Esophagus squamous epithelium (tissue), 4 donors: ENCODE measurements around the gene CCDC85C.

Source experiments
- CTCF ChIP-seq, 6 experiments: fragments of 450-650 bp in 4 of 6; fragments of 200-600 bp in 2 of 6; sonication (generic) in 2 of 6; IDR thresholded peaks; one replicate each; pipeline ENCODE4 v1.5.1; 2016 to 2019; ENCODE audit warnings: antibody characterized with exemption in 6 of 6, mild to moderate bottlenecking in 4 of 6, moderate library complexity in 4 of 6
- POLR2A ChIP-seq, 4 donors: fragments of 450-650 bp; IDR thresholded peaks; one replicate each; pipeline ENCODE4 v1.6.1; 2017; ENCODE audit warnings: antibody characterized with exemption in 4 of 4, mild to moderate bottlenecking in 4 of 4, moderate library complexity in 3 of 4

- no peak for TF ChIP-seq CTCF (IDR thresholded peaks at IDR 0.05)
- no peak for TF ChIP-seq POLR2A (IDR thresholded peaks at IDR 0.05)
Measured at GRCh38 chr14:99540196-99541032, 63.6 kb downstream of the CCDC85C start.
